Breast epithelium (tissue), 3 donors: Measurements from ENCODE around the gene GPC6.

Source experiments
- POLR2A ChIP-seq: fragments of 450-650 bp; IDR thresholded peaks from one replicate; pipeline ENCODE4 v1.6.1; 2016; ENCODE audit warnings: antibody characterized with exemption, mild to moderate bottlenecking, moderate library complexity
- POLR2AphosphoS5 ChIP-seq, 3 donors: sonication (generic); formaldehyde crosslinking; IDR thresholded peaks; one replicate each; pipeline ENCODE4 v1.6.1; 2017; ENCODE audit warnings: antibody characterized with exemption in 3 of 3
- TF ChIP-seq, protein P1 (sequence below), 3 donors: fragments of 450-650 bp; IDR thresholded peaks; one replicate each; pipeline ENCODE4 v1.5.1; 2016 to 2017; ENCODE audit warnings: antibody characterized with exemption in 3 of 3, mild to moderate bottlenecking in 3 of 3, moderate library complexity in 3 of 3

GRCh38 chr13:93723316-93723715 is 496.7 kb downstream of the GPC6 start:
- TF ChIP-seq POLR2A (no peak), POLR2AphosphoS5 (IDR thresholded peaks at IDR 0.05) (no peak)
- TF ChIP-seq, protein P1, sequence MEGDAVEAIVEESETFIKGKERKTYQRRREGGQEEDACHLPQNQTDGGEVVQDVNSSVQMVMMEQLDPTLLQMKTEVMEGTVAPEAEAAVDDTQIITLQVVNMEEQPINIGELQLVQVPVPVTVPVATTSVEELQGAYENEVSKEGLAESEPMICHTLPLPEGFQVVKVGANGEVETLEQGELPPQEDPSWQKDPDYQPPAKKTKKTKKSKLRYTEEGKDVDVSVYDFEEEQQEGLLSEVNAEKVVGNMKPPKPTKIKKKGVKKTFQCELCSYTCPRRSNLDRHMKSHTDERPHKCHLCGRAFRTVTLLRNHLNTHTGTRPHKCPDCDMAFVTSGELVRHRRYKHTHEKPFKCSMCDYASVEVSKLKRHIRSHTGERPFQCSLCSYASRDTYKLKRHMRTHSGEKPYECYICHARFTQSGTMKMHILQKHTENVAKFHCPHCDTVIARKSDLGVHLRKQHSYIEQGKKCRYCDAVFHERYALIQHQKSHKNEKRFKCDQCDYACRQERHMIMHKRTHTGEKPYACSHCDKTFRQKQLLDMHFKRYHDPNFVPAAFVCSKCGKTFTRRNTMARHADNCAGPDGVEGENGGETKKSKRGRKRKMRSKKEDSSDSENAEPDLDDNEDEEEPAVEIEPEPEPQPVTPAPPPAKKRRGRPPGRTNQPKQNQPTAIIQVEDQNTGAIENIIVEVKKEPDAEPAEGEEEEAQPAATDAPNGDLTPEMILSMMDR (IDR thresholded peaks at IDR 0.05) = no peak
